SK-N-SH (cell line): ENCODE measurements around the gene ZNF532. TPM values are rescaled to one million over a fixed set of nuclear protein-coding genes. Genes with fewer than 3 reads are reported as not detected.

Experiments used
- CTCF ChIA-PET: fragments of 300-600, 350-600 bp; formaldehyde crosslinking; extraction: SDS; loops from one replicate; lab custom pipeline; 2021; lab: Yijun Ruan, JAX
- POLR2A ChIA-PET: fragments of 350-600 bp; sonication (Branson Sonifier 250); formaldehyde crosslinking; extraction: SDS; loops from one replicate; lab custom pipeline; 2020; ENCODE audit warnings: antibody characterized with exemption, inconsistent platforms; lab: Yijun Ruan, JAX
- DNase-seq: peaks from one replicate; pipeline ENCODE4 v3.0.0; 2012
- H2AFZ ChIP-seq: fragments of 200-600 bp; sonication (generic); 2 replicates; pipeline ENCODE4 v1.8.1; 2016; ENCODE audit warnings: antibody characterized with exemption, mild to moderate bottlenecking, low read depth
- H3F3A ChIP-seq: fragments of 200-600 bp; sonication (generic); replicated peaks from 2 replicates; pipeline ENCODE3; 2016; ENCODE audit warnings: antibody characterized with exemption, mild to moderate bottlenecking; ENCODE audit not compliant: insufficient read depth
- H3K27ac ChIP-seq, 2 experiments: fragments of 200-500 bp in 1 of 2; fragments of 200-600 bp in 1 of 2; sonication (Bioruptor generic) in 1 of 2; sonication (generic), shearing (Covaris generic) in 1 of 2; 2 replicates each; pipeline versions ENCODE4 v1.5.1 to v1.6.1; 2014 to 2016; ENCODE audit warnings: low read depth in 2 of 2, inconsistent platforms in 1 of 2, low read length in 1 of 2, mild to moderate bottlenecking in 1 of 2, mixed read lengths in 1 of 2
- H3K27me3 ChIP-seq: fragments of 200-600 bp; sonication (generic), shearing (Covaris generic); 2 replicates; pipeline ENCODE4 v1.6.1; 2016; ENCODE audit warnings: mixed run types; ENCODE audit not compliant: insufficient read depth
- H3K36me3 ChIP-seq, 2 experiments: fragments of 200-500 bp in 1 of 2; fragments of 200-600 bp in 1 of 2; sonication (Bioruptor generic) in 1 of 2; sonication (generic) in 1 of 2; replicated peaks in 1 of 2; 2 replicates each; pipeline versions ENCODE3 to v1.5.1; 2014 to 2016; ENCODE audit warnings: low read length in 1 of 2, mild to moderate bottlenecking in 1 of 2; ENCODE audit not compliant: insufficient read depth in 2 of 2, control insufficient read depth in 1 of 2
- H3K4me1 ChIP-seq, 2 experiments: fragments of 200-500 bp in 1 of 2; fragments of 200-600 bp in 1 of 2; sonication (Bioruptor generic) in 1 of 2; sonication (generic), shearing (Covaris generic) in 1 of 2; 2 replicates each; pipeline versions ENCODE4 v1.5.1 to v1.6.1; 2014 to 2016; ENCODE audit warnings: low read depth in 1 of 2, low read length in 1 of 2, mixed run types in 1 of 2; ENCODE audit not compliant: insufficient read depth in 2 of 2, control insufficient read depth in 1 of 2
- H3K4me2 ChIP-seq: fragments of 200-600 bp; sonication (generic), shearing (Covaris generic); 2 replicates; pipeline ENCODE4 v1.6.1; 2017; ENCODE audit warnings: mixed run types
- H3K4me3 ChIP-seq, 2 experiments: fragments of 200-500 bp in 1 of 2; fragments of 200-600 bp in 1 of 2; sonication (Bioruptor generic) in 1 of 2; sonication (generic), shearing (Covaris generic) in 1 of 2; 2 replicates each; pipeline versions ENCODE4 v1.5.1 to v1.8.1; 2014 to 2016; ENCODE audit warnings: low read depth in 2 of 2, inconsistent platforms in 1 of 2, low read length in 1 of 2, mild to moderate bottlenecking in 1 of 2, mixed read lengths in 1 of 2, moderate library complexity in 1 of 2
- H3K79me2 ChIP-seq: fragments of 200-600 bp; sonication (generic); 2 replicates; pipeline ENCODE4 v1.8.1; 2017; ENCODE audit warnings: mild to moderate bottlenecking; ENCODE audit not compliant: insufficient read depth
- H3K9ac ChIP-seq: fragments of 200-600 bp; sonication (generic); 2 replicates; pipeline ENCODE4 v1.6.1; 2017; ENCODE audit warnings: mixed run types
- H3K9me2 ChIP-seq: fragments of 200-600 bp; sonication (generic); 2 replicates; pipeline ENCODE4 v1.6.1; 2017; ENCODE audit warnings: mixed run types
- H3K9me3 ChIP-seq: fragments of 200-600 bp; sonication (generic); 2 replicates; pipeline ENCODE4 v1.6.1; 2017; ENCODE audit warnings: mixed run types, mild to moderate bottlenecking, moderate library complexity
- H4K20me1 ChIP-seq: fragments of 200-600 bp; sonication (generic); 2 replicates; pipeline ENCODE4 v1.6.1; 2017; ENCODE audit warnings: mild to moderate bottlenecking, mixed run types; ENCODE audit not compliant: insufficient read depth
- ELF1 ChIP-seq: IDR thresholded peaks from 2 replicates; pipeline ENCODE4 v1.4.0; 2012
- EP300 ChIP-seq, 2 experiments: IDR thresholded peaks; 2 replicates each; pipeline versions ENCODE4 v1.4.0 to v1.6.1; 2012; ENCODE audit warnings: borderline replicate concordance in 1 of 2, low read depth in 1 of 2, low read length in 1 of 2
- EZH2phosphoT487 ChIP-seq: fragments of 200-600 bp; sonication (generic); IDR thresholded peaks from 2 replicates; pipeline ENCODE4 v1.6.1; 2017; ENCODE audit warnings: low read depth, mixed run types, mild to moderate bottlenecking, antibody characterized with exemption, moderate library complexity, borderline replicate concordance
- FOXM1 ChIP-seq: IDR thresholded peaks from 2 replicates; pipeline ENCODE4 v1.4.0; 2012; ENCODE audit warnings: low read depth, mild to moderate bottlenecking
- IRF3 ChIP-seq: fragments of 150-350 bp; IDR thresholded peaks from 2 replicates; pipeline ENCODE4 v1.6.1; 2016; ENCODE audit warnings: mild to moderate bottlenecking, low read depth, low read length
- NRF1 ChIP-seq: IDR thresholded peaks from 2 replicates; pipeline ENCODE4 v1.6.1; 2012; ENCODE audit warnings: low read depth, mild to moderate bottlenecking, low read length
- RXRA ChIP-seq: IDR thresholded peaks from 2 replicates; pipeline ENCODE4 v1.4.0; 2012; ENCODE audit warnings: low read depth, mild to moderate bottlenecking, borderline replicate concordance
- SIN3A ChIP-seq: IDR thresholded peaks from 2 replicates; pipeline ENCODE4 v1.6.1; 2012; ENCODE audit warnings: low read depth, mild to moderate bottlenecking, low read length, moderate library complexity, borderline replicate concordance
- TAF1 ChIP-seq: IDR thresholded peaks from 2 replicates; pipeline ENCODE4 v1.6.1; 2012; ENCODE audit warnings: low read depth, mild to moderate bottlenecking, low read length, moderate library complexity, borderline replicate concordance
- TCF12 ChIP-seq: IDR thresholded peaks from 2 replicates; pipeline ENCODE4 v1.4.0; 2012
- TEAD4 ChIP-seq: IDR thresholded peaks from 2 replicates; pipeline ENCODE4 v1.4.0; 2012; ENCODE audit warnings: mild to moderate bottlenecking, borderline replicate concordance; ENCODE audit not compliant: insufficient read depth
- WGBS: methylation state at CpG from one replicate; pipeline ENCODE4 v1.1.6; 2017; ENCODE audit warnings: low lambda C conversion rate; 5-methylcytosine and 5-hydroxymethylcytosine counted together
- polyA plus RNA-seq, 3 experiments: library from polyadenylated mRNA; depleted of rRNA; stranded (reverse); fragments of >200 nt; gene quantifications; 2 replicates each; pipeline ENCODE4 v1.2.3, GENCODE V29; 2012
- TF ChIP-seq, protein P1 (sequence below): fragments of 150-350 bp; IDR thresholded peaks from 2 replicates; pipeline ENCODE4 v1.6.1; 2017; ENCODE audit warnings: antibody characterized with exemption, low read length, low read depth, borderline replicate concordance

The ZNF532 gene
- polyA plus RNA-seq, 1 of the 3 experiments (the other 2 are of a cell fraction), result 34.7 TPM

DNA sequence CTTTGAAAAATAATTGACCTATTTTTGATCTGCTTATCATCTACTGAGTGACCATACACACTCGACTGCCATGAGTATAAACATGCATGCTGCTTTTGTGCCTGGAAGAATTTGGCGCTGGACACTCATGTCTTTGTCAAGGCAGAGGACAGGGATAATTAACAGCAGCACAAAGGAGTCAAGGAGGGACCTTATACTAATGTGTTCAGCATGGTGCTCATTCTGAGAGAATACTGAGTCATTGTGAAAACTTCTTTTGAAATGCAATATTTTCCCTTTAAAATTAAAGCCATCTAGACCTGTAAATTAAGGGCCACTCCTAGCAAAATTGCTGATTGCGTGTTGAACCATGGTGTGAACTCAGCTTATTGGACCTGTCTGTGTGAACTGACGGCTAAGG is 116.3 kb downstream of the ZNF532 start:
- Histone ChIP-seq H3K9ac (no peak overlapping the region), H3K27ac (no peak overlapping the region), H3K9me3 (no peaks in the 10 kb centered on the region), H3K4me3 (no peak overlapping the region), H3K36me3 (peaks cover 15 to 33% of the 10 kb centered on the region in 2 experiments), H3K4me2 (no peak overlapping the region), H2AFZ (no peak overlapping the region), H3F3A (no peaks in the 10 kb centered on the region), H3K4me1 (peaks cover 0 to 8% of the 10 kb centered on the region in 2 experiments; a peak in 1 of 4 replicates), H3K9me2 (no peaks in the 10 kb centered on the region), H3K27me3 (no peaks in the 10 kb centered on the region), H4K20me1 (no peaks in the 10 kb centered on the region), H3K79me2 (no peaks in the 10 kb centered on the region)
- 88% methylated on average over 4 of the region's 4 CpGs for WGBS
- no peak for TF ChIP-seq TEAD4
- TF ChIP-seq EP300 (IDR thresholded peaks at IDR 0.05; ENCODE audit: borderline replicate concordance in 1 of 2, low read depth in 1 of 2, low read length in 1 of 2), result no peak
- no peak for TF ChIP-seq TCF12
- TF ChIP-seq TAF1, result no peak
- TF ChIP-seq NRF1, result no peak
- no peak for TF ChIP-seq IRF3
- TF ChIP-seq, protein P1, sequence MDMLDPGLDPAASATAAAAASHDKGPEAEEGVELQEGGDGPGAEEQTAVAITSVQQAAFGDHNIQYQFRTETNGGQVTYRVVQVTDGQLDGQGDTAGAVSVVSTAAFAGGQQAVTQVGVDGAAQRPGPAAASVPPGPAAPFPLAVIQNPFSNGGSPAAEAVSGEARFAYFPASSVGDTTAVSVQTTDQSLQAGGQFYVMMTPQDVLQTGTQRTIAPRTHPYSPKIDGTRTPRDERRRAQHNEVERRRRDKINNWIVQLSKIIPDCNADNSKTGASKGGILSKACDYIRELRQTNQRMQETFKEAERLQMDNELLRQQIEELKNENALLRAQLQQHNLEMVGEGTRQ, result no peak
- TF ChIP-seq FOXM1, result no peak
- ChIA-PET POLR2A (no interaction called here), CTCF (no interaction called here)
- DNase-seq, result no peak

DNA sequence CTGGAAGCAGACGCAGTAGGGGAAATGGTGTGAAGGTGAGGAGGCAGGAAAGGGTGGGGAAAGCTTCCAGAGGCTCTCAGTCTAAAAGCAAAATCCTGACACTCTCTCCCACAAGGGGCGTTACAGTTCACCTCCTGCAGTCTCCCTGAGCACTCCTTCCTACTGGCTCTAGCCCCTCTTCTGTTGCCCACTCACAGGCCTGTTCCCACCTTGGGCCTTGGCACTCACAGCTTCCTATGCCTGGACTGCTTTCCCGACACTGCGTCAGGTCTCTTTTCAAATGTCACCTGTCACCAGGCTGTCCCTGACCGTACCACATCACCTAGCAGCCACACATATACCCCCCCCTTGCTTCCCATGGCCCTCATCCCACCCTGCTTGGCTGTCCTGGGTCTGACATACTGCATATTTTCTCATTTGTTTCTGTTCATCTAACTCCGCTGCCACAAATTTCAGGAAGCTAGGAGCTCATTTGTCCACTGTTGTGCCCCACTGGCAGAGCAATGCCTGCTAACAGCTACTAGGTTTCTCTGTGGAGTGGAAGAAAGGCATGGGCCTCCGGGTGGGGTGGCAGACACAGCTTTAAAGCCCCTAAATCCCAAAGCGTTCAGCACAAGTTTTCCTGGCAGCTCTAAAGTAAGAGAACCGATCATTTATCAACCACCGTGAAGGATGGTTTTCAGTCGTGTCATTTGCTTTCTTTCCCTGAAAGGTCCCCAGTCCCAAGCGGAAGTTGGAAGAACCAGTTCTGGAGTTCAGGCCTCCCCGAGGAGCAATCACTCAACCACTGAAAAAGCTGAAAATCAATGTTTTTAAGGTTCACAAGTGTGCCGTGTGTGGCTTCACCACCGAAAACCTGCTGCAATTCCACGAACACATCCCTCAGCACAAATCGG is 118.8 kb downstream of the ZNF532 start:
- H3K27me3 ChIP-seq, result no peaks in the 10 kb centered on the region
- 94% methylated on average over 17 of the region's 17 CpGs for WGBS
- POLR2A ChIA-PET, result no interaction called here
- no peak overlapping the region for H3K27ac ChIP-seq
- CTCF ChIA-PET, result interaction anchor here (1.3 kb wide), 1 partner anchor 23 kb away, joined by 4 read pairs; no protein-coding TSS in a partner anchor
- H3K79me2 ChIP-seq, result no peaks in the 10 kb centered on the region
- H3K9me3 ChIP-seq, result no peaks in the 10 kb centered on the region
- H3K4me2 ChIP-seq, result no peak overlapping the region
- TF ChIP-seq SIN3A (no peak), RXRA (no peak), ELF1 (no peak), EZH2phosphoT487 (no peak)
- H3K9me2 ChIP-seq, result no peaks in the 10 kb centered on the region
- no peak overlapping the region for H3K9ac ChIP-seq
- no peak for DNase-seq
- peaks cover 15 to 40% of the 10 kb centered on the region in 2 experiments for H3K36me3 ChIP-seq
- H3K4me1 ChIP-seq, result no peaks in the 10 kb centered on the region
- no peak overlapping the region for H2AFZ ChIP-seq
- no peaks in the 10 kb centered on the region for H4K20me1 ChIP-seq
- H3K4me3 ChIP-seq, result no peak overlapping the region
- no peaks in the 10 kb centered on the region for H3F3A ChIP-seq
